ENCODE results near the gene USP5. TPM values are rescaled to one million over a fixed set of nuclear protein-coding genes. Genes with fewer than 3 reads are reported as not detected.

USP5 gene
- total RNA-seq, 1 experiment from 2014 or later: 230 TPM

- Mint-ChIP-seq H3K4me1 (ENCODE audit: low read depth, unreplicated experiment) (peaks cover 10% of the 10 kb centered on the region), H3K27ac (ENCODE audit: unreplicated experiment) (no peak overlapping the region)
Observed at GRCh38 chr12:6810758-6811157, 41.2 kb upstream of the USP5 start.

DNA sequence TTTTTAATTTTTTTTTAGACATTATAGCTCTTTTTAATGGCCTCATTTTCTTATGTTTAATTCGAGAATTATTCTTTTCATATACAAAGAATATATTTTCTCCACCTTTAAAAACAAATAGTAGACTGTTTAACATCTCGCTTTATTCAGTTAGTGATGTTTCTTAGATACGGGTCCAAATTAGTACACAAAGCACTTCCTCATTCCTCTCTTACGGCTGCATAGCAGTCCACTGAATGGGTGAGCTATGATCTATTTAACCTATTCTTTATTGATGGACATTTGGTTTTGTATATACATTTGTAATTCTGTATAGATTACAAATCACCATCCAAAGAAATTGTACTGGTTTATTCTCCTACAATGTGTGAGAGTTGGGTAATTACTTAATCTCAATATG is 38.6 kb upstream of the USP5 start:
- no peak for TF ChIP-seq CTCF (IDR thresholded peaks at IDR 0.05; ENCODE audit: insufficient read depth in 1 of 2, low read depth in 1 of 2, low read length in 1 of 2, severe bottlenecking in 1 of 2, unreplicated experiment in 1 of 2)
- no peak overlapping the region for H3K27ac Mint-ChIP-seq (ENCODE audit: unreplicated experiment)
- ChIA-PET CTCF (interaction anchor here (1.0 to 1.9 kb wide), 3 partner anchors 22 to 60 kb away, joined by 3 to 12 read pairs (median 4); partner anchors contain the start of genes MLF2 and PTMS), POLR2A (interaction anchor here (0.6 to 0.7 kb wide), 2 partner anchors 205 to 320 kb away, joined by 5 to 6 read pairs; partner anchors contain the start of gene MRPL51)
- peaks cover 10% of the 10 kb centered on the region for H3K4me1 Mint-ChIP-seq (ENCODE audit: low read depth, unreplicated experiment)
- no peaks in the 10 kb centered on the region for H3K9me3 Mint-ChIP-seq (ENCODE audit: unreplicated experiment)
- H3K4me3 ChIP-seq (ENCODE audit: low read depth, low read length): no peak overlapping the region
- H3K36me3 ChIP-seq (ENCODE audit: control insufficient read depth, insufficient read depth, low read length): no peaks in the 10 kb centered on the region
- intact Hi-C loops (cut with micrococcal nuclease; ENCODE audit: unreplicated experiment): no loop called here
- no peak for DNase-seq
- H3K27me3 ChIP-seq (replicated peaks; ENCODE audit: control insufficient read depth, insufficient read depth, low read length): no peaks in the 10 kb centered on the region
- H3K9me3 ChIP-seq: no peaks in the 10 kb centered on the region
- H3K4me3 Mint-ChIP-seq (ENCODE audit: unreplicated experiment): no peak overlapping the region
- no peaks in the 10 kb centered on the region; the same call in 1 of the 2 replicates for H3K4me1 ChIP-seq
- H3K36me3 Mint-ChIP-seq (ENCODE audit: insufficient read depth, unreplicated experiment): no peaks in the 10 kb centered on the region
- H3K27me3 Mint-ChIP-seq (ENCODE audit: insufficient read depth, unreplicated experiment): no peaks in the 10 kb centered on the region
- no TSS peak for BruUV-seq (replicated peaks)

More at GRCh38 chr12:6810758-6811157, 41.2 kb upstream of the USP5 start:
- Histone ChIP-seq H3K4me1 (no peaks in the 10 kb centered on the region; the same call in 1 of the 2 replicates), H3K36me3 (ENCODE audit: control insufficient read depth, insufficient read depth, low read length) (no peaks in the 10 kb centered on the region), H3K9me3 (no peaks in the 10 kb centered on the region), H3K4me3 (ENCODE audit: low read depth, low read length) (no peak overlapping the region), H3K27me3 (replicated peaks; ENCODE audit: control insufficient read depth, insufficient read depth, low read length) (no peaks in the 10 kb centered on the region)
- BruUV-seq (replicated peaks): no TSS peak
- H3K4me3 Mint-ChIP-seq (ENCODE audit: unreplicated experiment): no peak overlapping the region
- CTCF ChIA-PET: interaction anchor here (0.6 to 0.7 kb wide), 2 partner anchors 24 to 27 kb away, joined by 3 to 6 read pairs; no protein-coding TSS in a partner anchor
- no peaks in the 10 kb centered on the region for H3K9me3 Mint-ChIP-seq (ENCODE audit: unreplicated experiment)
- TF ChIP-seq CTCF (IDR thresholded peaks at IDR 0.05; ENCODE audit: insufficient read depth in 1 of 2, low read depth in 1 of 2, low read length in 1 of 2, severe bottlenecking in 1 of 2, unreplicated experiment in 1 of 2): no peak
- DNase-seq: no peak
- intact Hi-C loops (cut with micrococcal nuclease; ENCODE audit: unreplicated experiment): no loop called here
- no peaks in the 10 kb centered on the region for H3K36me3 Mint-ChIP-seq (ENCODE audit: insufficient read depth, unreplicated experiment)
- no peaks in the 10 kb centered on the region for H3K27me3 Mint-ChIP-seq (ENCODE audit: insufficient read depth, unreplicated experiment)
- POLR2A ChIA-PET: interaction anchor here (0.6 kb wide), 1 partner anchor 1126 kb away, joined by 3 read pairs; no protein-coding TSS in a partner anchor

GRCh38 chr12:6816598-6816997 is 35.4 kb upstream of the USP5 start:
- no peak overlapping the region for H3K27ac Mint-ChIP-seq (ENCODE audit: unreplicated experiment)
- H3K36me3 Mint-ChIP-seq (ENCODE audit: insufficient read depth, unreplicated experiment): no peaks in the 10 kb centered on the region
- BruUV-seq (replicated peaks): no TSS peak
- H3K4me1 ChIP-seq: no peaks in the 10 kb centered on the region
- intact Hi-C loops (cut with micrococcal nuclease; ENCODE audit: unreplicated experiment): no loop called here
- H3K9me3 ChIP-seq: no peaks in the 10 kb centered on the region
- H3K27me3 Mint-ChIP-seq (ENCODE audit: insufficient read depth, unreplicated experiment): no peaks in the 10 kb centered on the region
- TF ChIP-seq CTCF (IDR thresholded peaks at IDR 0.05; ENCODE audit: insufficient read depth in 1 of 2, low read depth in 1 of 2, low read length in 1 of 2, severe bottlenecking in 1 of 2, unreplicated experiment in 1 of 2): no peak
- no peak overlapping the region for H3K4me3 ChIP-seq (ENCODE audit: low read depth, low read length)
- no peaks in the 10 kb centered on the region for H3K4me1 Mint-ChIP-seq (ENCODE audit: low read depth, unreplicated experiment)
- H3K36me3 ChIP-seq (ENCODE audit: control insufficient read depth, insufficient read depth, low read length): no peaks in the 10 kb centered on the region
- no peak overlapping the region for H3K4me3 Mint-ChIP-seq (ENCODE audit: unreplicated experiment)
- POLR2A ChIA-PET: interaction anchor here (0.6 kb wide), 1 partner anchor 11 kb away, joined by 3 read pairs; no protein-coding TSS in a partner anchor
- H3K27me3 ChIP-seq (replicated peaks; ENCODE audit: control insufficient read depth, insufficient read depth, low read length): no peaks in the 10 kb centered on the region
- no peak for DNase-seq
- no peaks in the 10 kb centered on the region for H3K9me3 Mint-ChIP-seq (ENCODE audit: unreplicated experiment)
- CTCF ChIA-PET: interaction anchor here (0.5 to 0.8 kb wide), 3 partner anchors 11 to 38 kb away, joined by 3 to 4 read pairs (median 4); partner anchors contain the start of genes GNB3 and P3H3

Measured in Caco-2 (cell line).